ENCODE measurements around the gene TREX2. TPM values are rescaled to one million over a fixed set of nuclear protein-coding genes. Genes with fewer than 3 reads are reported as not detected.
A peak's percentile ranks its signal among the peaks of the same experiment; 100 is the strongest.

The TREX2 gene
- total RNA-seq, 2 donors from 2014 or later = 1.0 to 1.6 TPM

GRCh38 chrX:153411988-153412574, 33.8 kb downstream of the TREX2 start:
- 49 to 60% methylated on average over 13 to 17 of the region's 17 CpGs for WGBS, 2 donors
- H3K27me3 ChIP-seq = no peaks in the 10 kb centered on the region
- ATAC-seq (no peak), DNase-seq (no peak)
- TF ChIP-seq CTCF (IDR thresholded peaks at IDR 0.05) (no peak), POLR2A (IDR thresholded peaks at IDR 0.05) (no peak)
- intact Hi-C loops (cut with DNase I) = no loop called here
- H3K36me3 ChIP-seq (replicated peaks in 1 of 2; ENCODE audit: insufficient read depth in 1 of 2, low read depth in 2 of 2) = no peaks in the 10 kb centered on the region
- no peak overlapping the region for H3K27ac ChIP-seq
- H3K4me3 ChIP-seq = no peak overlapping the region
- H3K4me1 ChIP-seq = peaks cover 8% of the 10 kb centered on the region
- no peaks in the 10 kb centered on the region for H3K9me3 ChIP-seq

- DNase-seq (peak in 3 of 4 donors; percentile 12 to 30 (median 13)), ATAC-seq (peak; percentile 54)
- WGBS, 2 donors = 5% methylated on average over 17 of the region's 75 CpGs; no CpG with 5 or more reads in 1 of the 2 donors
- Histone ChIP-seq H3K36me3 (replicated peaks in 1 of 2; ENCODE audit: insufficient read depth in 1 of 2, low read depth in 2 of 2) (no peaks in the 10 kb centered on the region), H3K4me1 (peaks cover 8% of the 10 kb centered on the region), H3K9me3 (no peaks in the 10 kb centered on the region), H3K27ac (no peak within 1 kb of the TSS), H3K27me3 (no peaks in the 10 kb centered on the region), H3K4me3 (no peak within 1 kb of the TSS)
- intact Hi-C loops (cut with DNase I) = no loop called here
- TF ChIP-seq POLR2A (IDR thresholded peaks at IDR 0.05) (no peak), CTCF (IDR thresholded peaks at IDR 0.05) (no peak)
Measured at GRCh38 chrX:153411255-153411987, 34.4 kb downstream of the TREX2 start, which contains the start of gene ZFP92. Gene ZFP92 (plus strand): TSS chrX:153411472. CDS start chrX:153418323, 6,851 bp downstream.

GRCh38 chrX:153410888-153411254, 35.0 kb downstream of the TREX2 start:
- no peaks in the 10 kb centered on the region for H3K27me3 ChIP-seq
- H3K4me1 ChIP-seq = peaks cover 8% of the 10 kb centered on the region
- DNase-seq (no peak), ATAC-seq (no peak)
- no peaks in the 10 kb centered on the region for H3K36me3 ChIP-seq (replicated peaks in 1 of 2; ENCODE audit: insufficient read depth in 1 of 2, low read depth in 2 of 2)
- H3K9me3 ChIP-seq = no peaks in the 10 kb centered on the region
- H3K4me3 ChIP-seq = no peak overlapping the region
- WGBS, 2 donors = 58 to 69% methylated on average over 8 to 9 of the region's 12 CpGs
- no peak overlapping the region for H3K27ac ChIP-seq
- intact Hi-C loops (cut with DNase I) = no loop called here
- TF ChIP-seq CTCF (IDR thresholded peaks at IDR 0.05) (no peak), POLR2A (IDR thresholded peaks at IDR 0.05) (no peak)

- DNase-seq (no peak), ATAC-seq (no peak)
- 96 to 97% methylated on average over 6 to 12 of the region's 15 CpGs for WGBS, 2 donors
- H3K9me3 ChIP-seq = no peaks in the 10 kb centered on the region
- no peak overlapping the region for H3K4me3 ChIP-seq
- no peak overlapping the region for H3K27ac ChIP-seq
- H3K4me1 ChIP-seq = peaks cover 8% of the 10 kb centered on the region
- no peaks in the 10 kb centered on the region for H3K36me3 ChIP-seq (replicated peaks in 1 of 2; ENCODE audit: insufficient read depth in 1 of 2, low read depth in 2 of 2)
- no peaks in the 10 kb centered on the region for H3K27me3 ChIP-seq
- no peak for TF ChIP-seq POLR2A (IDR thresholded peaks at IDR 0.05)
- TF ChIP-seq CTCF (IDR thresholded peaks at IDR 0.05) = no peak
- intact Hi-C loops (cut with DNase I) = no loop called here
Measured at GRCh38 chrX:153410373-153410772, 35.5 kb downstream of the TREX2 start.
